Suprapubic skin (tissue), 4 donors: ENCODE results near the gene ING1.

Experiments
- EP300 ChIP-seq: sonication (generic); formaldehyde crosslinking; IDR thresholded peaks from one replicate; pipeline ENCODE4 v1.6.1; 2017; ENCODE audit warnings: antibody characterized with exemption
- POLR2A ChIP-seq, 2 donors: fragments of 450-650 bp; IDR thresholded peaks; one replicate each; pipeline ENCODE4 v1.6.1; 2017; ENCODE audit warnings: antibody characterized with exemption in 2 of 2, mild to moderate bottlenecking in 2 of 2, moderate library complexity in 2 of 2
- POLR2AphosphoS5 ChIP-seq, 3 donors: sonication (generic); formaldehyde crosslinking; IDR thresholded peaks; one replicate each; pipeline ENCODE4 v1.6.1; 2017; ENCODE audit warnings: antibody characterized with exemption in 3 of 3
- TF ChIP-seq, protein P1 (sequence below), 2 donors: fragments of 200-600 bp in 1 of 2; fragments of 450-650 bp in 1 of 2; sonication (generic) in 1 of 2; IDR thresholded peaks; one replicate each; pipeline ENCODE4 v1.5.1; 2016 to 2019; ENCODE audit warnings: antibody characterized with exemption in 2 of 2, mild to moderate bottlenecking in 1 of 2, moderate library complexity in 1 of 2

DNA sequence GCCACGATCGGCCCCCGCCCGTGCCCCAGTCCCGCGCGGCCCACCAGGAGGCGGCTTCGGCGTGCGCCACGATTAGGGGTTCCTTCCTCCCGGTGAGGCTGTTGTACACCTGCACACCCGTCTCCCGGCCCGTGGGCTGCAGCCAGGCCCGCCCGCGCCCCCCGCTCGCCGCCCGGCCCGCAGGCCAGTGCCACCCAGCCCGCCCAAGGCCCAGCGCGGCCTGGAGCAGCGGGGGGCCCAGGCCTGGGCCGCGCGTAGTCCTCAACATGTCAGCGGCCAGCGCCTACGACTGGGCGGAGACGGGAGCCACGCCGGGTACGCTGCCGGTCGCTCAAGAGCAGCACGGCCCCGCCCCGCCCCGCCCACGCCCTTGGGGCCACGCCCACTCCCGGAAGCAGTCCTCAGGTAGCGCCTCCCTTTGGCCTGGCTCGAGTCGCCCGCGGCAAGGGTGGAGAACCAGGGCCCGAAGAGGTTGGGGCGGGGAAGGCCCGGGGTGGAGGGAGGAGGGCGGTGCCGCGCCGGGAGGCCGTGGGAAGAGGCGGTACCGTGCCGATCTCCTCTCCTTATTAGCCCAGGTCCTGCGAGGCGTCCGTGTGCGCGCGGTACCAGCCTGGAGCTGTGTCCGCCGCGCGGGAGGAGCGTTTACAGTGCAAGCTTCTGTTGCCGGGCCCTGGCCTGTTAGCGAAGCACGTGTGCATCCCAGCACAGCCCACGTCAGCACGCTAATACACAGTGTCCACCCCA is 7.5 kb upstream of the ING1 start, which contains the start of gene CARS2:
- TF ChIP-seq, protein P1, sequence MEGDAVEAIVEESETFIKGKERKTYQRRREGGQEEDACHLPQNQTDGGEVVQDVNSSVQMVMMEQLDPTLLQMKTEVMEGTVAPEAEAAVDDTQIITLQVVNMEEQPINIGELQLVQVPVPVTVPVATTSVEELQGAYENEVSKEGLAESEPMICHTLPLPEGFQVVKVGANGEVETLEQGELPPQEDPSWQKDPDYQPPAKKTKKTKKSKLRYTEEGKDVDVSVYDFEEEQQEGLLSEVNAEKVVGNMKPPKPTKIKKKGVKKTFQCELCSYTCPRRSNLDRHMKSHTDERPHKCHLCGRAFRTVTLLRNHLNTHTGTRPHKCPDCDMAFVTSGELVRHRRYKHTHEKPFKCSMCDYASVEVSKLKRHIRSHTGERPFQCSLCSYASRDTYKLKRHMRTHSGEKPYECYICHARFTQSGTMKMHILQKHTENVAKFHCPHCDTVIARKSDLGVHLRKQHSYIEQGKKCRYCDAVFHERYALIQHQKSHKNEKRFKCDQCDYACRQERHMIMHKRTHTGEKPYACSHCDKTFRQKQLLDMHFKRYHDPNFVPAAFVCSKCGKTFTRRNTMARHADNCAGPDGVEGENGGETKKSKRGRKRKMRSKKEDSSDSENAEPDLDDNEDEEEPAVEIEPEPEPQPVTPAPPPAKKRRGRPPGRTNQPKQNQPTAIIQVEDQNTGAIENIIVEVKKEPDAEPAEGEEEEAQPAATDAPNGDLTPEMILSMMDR (IDR thresholded peaks at IDR 0.05) = no peak
- TF ChIP-seq POLR2A (IDR thresholded peaks at IDR 0.05) (peak in 1 of 2 donors; percentile 66), POLR2AphosphoS5 (IDR thresholded peaks at IDR 0.05) (peak in 1 of 3 donors; percentile 64), EP300 (no peak)
